ENCODE results near the gene EFCAB5. TPM values are rescaled to one million over a fixed set of nuclear protein-coding genes. Genes with fewer than 3 reads are reported as not detected.

Gene EFCAB5
- total RNA-seq, 2 experiments from 2014 or later = 0.25 to 0.53 TPM

- Mint-ChIP-seq H3K4me3 (no peak overlapping the region), H3K27me3 (no peaks in the 10 kb centered on the region), H3K4me1 (ENCODE audit: low read depth) (peaks cover 65% of the 10 kb centered on the region), H3K36me3 (ENCODE audit: low read depth) (peaks cover 19% of the 10 kb centered on the region), H3K27ac (peak overlapping the region; percentile 2), H3K9me3 (peaks cover 4% of the 10 kb centered on the region)
- Histone ChIP-seq H3K4me1 (ENCODE audit: insufficient read depth, low read length) (peaks cover 15% of the 10 kb centered on the region), H3K27me3 (ENCODE audit: control insufficient read depth in 1 of 2, insufficient read depth in 2 of 2, low read length in 2 of 2) (no peaks in the 10 kb centered on the region), H3K36me3 (ENCODE audit: insufficient read depth, low read length) (no peaks in the 10 kb centered on the region), H3K27ac (ENCODE audit: low read depth in 1 of 2, low read length in 2 of 2) (no peak overlapping the region), H3K4me3 (ENCODE audit: low read length) (no peak overlapping the region), H3K9me3 (ENCODE audit: control insufficient read depth in 1 of 2, insufficient read depth in 1 of 2, low read length in 2 of 2) (peaks cover 0 to 6% of the 10 kb centered on the region in 2 experiments)
- ChIA-PET POLR2A (interaction anchor here (1.2 kb wide), 1 partner anchor 25 kb away, joined by 3 read pairs; the partner anchor contains the start of gene SSH2), CTCF (no interaction called here)
- no peak for ATAC-seq (ENCODE audit: poor library complexity)
- TF ChIP-seq CTCF (IDR thresholded peaks at IDR 0.05) = no peak
- no peak for DNase-seq
- intact Hi-C loops (cut with DNase I, micrococcal nuclease) = no loop called here
These were observed 36.2 kb upstream of the EFCAB5 start for GRCh38 chr17:29905086-29905878.

GRCh38 chr17:29905879-29906167 is 35.6 kb upstream of the EFCAB5 start:
- H3K27ac ChIP-seq (ENCODE audit: low read depth in 1 of 2, low read length in 2 of 2) = no peak overlapping the region
- Mint-ChIP-seq H3K27me3 (no peaks in the 10 kb centered on the region), H3K4me3 (no peak overlapping the region), H3K4me1 (ENCODE audit: low read depth) (peaks cover 67% of the 10 kb centered on the region), H3K36me3 (ENCODE audit: low read depth) (peaks cover 19% of the 10 kb centered on the region), H3K9me3 (peaks cover 4% of the 10 kb centered on the region), H3K27ac (no peak overlapping the region)
- H3K4me1 ChIP-seq (ENCODE audit: insufficient read depth, low read length) = peaks cover 15% of the 10 kb centered on the region
- ChIA-PET CTCF (no interaction called here), POLR2A (no interaction called here)
- H3K9me3 ChIP-seq (ENCODE audit: control insufficient read depth in 1 of 2, insufficient read depth in 1 of 2, low read length in 2 of 2) = peaks cover 0 to 6% of the 10 kb centered on the region in 2 experiments
- no peak for TF ChIP-seq CTCF (IDR thresholded peaks at IDR 0.05)
- ATAC-seq (ENCODE audit: poor library complexity) (no peak), DNase-seq (no peak)
- intact Hi-C loops (cut with DNase I, micrococcal nuclease) = no loop called here
- H3K4me3 ChIP-seq (ENCODE audit: low read length) = no peak overlapping the region
- H3K36me3 ChIP-seq (ENCODE audit: insufficient read depth, low read length) = no peaks in the 10 kb centered on the region
- no peaks in the 10 kb centered on the region for H3K27me3 ChIP-seq (ENCODE audit: control insufficient read depth in 1 of 2, insufficient read depth in 2 of 2, low read length in 2 of 2)

DNA sequence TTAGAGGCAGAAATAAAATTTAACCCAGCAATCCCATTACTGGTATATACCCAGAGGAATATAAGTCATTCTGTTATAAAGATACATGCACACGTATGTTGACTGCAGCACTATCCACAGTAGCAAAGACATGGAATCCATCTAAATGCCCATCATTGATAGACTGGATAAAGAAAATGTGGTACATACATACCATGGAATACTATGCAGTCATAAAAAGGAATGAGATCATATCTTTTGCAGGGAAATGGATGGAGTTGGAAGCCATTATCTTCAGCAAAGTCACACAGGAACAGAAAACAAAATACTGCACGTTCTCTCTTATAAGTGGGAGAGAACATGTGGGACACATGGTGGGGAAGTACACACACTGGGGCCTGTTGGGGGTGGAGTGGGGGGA is 34.5 kb upstream of the EFCAB5 start:
- TF ChIP-seq CTCF (IDR thresholded peaks at IDR 0.05) = no peak
- CTCF ChIA-PET = interaction anchor here (0.8 kb wide), 1 partner anchor 24 kb away, joined by 3 read pairs; no protein-coding TSS in a partner anchor
- H3K4me1 ChIP-seq (ENCODE audit: insufficient read depth, low read length) = peaks cover 10% of the 10 kb centered on the region
- no peak overlapping the region for H3K27ac ChIP-seq (ENCODE audit: low read depth in 1 of 2, low read length in 2 of 2)
- Mint-ChIP-seq H3K4me3 (no peak overlapping the region), H3K36me3 (ENCODE audit: low read depth) (peaks cover 19% of the 10 kb centered on the region), H3K27me3 (no peaks in the 10 kb centered on the region), H3K4me1 (ENCODE audit: low read depth) (peaks cover 71% of the 10 kb centered on the region), H3K9me3 (peaks cover 4% of the 10 kb centered on the region), H3K27ac (no peak overlapping the region)
- no peaks in the 10 kb centered on the region for H3K36me3 ChIP-seq (ENCODE audit: insufficient read depth, low read length)
- no peak overlapping the region for H3K4me3 ChIP-seq (ENCODE audit: low read length)
- intact Hi-C loops (cut with DNase I, micrococcal nuclease) = no loop called here
- POLR2A ChIA-PET = no interaction called here
- peaks cover 0 to 6% of the 10 kb centered on the region in 2 experiments for H3K9me3 ChIP-seq (ENCODE audit: control insufficient read depth in 1 of 2, insufficient read depth in 1 of 2, low read length in 2 of 2)
- no peaks in the 10 kb centered on the region for H3K27me3 ChIP-seq (ENCODE audit: control insufficient read depth in 1 of 2, insufficient read depth in 2 of 2, low read length in 2 of 2)
- ATAC-seq (ENCODE audit: poor library complexity) (no peak), DNase-seq (no peak)
